Measurements from ENCODE around the gene MAMDC2.

Gene MAMDC2

DNA sequence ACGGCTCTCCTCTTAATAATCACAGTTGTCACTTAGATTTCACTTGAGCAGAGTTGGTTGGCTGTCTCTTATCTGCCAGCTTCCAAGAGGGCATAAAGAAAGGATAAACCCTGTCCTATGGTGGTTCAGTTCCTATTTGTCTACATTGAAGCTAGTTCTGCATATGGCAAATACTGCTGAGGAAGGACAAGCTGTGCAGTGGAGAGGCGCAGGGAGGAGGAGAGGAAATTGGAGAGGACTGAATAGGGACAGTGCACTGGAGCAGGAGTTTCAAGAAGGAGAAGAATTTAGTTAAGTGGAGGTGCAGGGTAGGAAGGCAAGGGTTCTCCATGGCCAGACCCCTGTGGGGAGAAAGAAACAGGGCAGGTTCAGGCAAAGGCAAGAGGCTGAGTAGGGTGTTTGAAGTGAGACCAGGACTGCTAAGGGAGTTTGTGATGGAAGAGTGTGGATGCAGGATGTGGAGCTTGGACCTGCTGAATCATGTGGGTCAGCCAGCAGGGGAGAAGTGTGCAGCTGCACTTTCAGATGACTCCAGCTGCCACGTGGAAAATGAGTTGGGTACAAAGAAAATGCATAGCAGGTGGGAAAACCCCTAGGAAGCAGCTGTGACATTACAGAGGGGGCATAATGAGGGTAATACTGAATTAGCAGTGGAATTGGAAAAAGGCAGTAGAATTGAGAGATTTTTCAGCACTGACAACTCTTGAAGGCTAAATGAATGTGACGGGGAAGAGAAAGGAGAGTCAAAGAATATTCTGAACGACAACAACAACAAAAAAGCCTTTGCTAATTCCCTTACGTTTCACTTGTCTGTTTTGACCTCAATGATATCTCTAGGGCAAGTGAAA is 66.8 kb downstream of the MAMDC2 start:
- FAIRE-seq = no peak

DNA sequence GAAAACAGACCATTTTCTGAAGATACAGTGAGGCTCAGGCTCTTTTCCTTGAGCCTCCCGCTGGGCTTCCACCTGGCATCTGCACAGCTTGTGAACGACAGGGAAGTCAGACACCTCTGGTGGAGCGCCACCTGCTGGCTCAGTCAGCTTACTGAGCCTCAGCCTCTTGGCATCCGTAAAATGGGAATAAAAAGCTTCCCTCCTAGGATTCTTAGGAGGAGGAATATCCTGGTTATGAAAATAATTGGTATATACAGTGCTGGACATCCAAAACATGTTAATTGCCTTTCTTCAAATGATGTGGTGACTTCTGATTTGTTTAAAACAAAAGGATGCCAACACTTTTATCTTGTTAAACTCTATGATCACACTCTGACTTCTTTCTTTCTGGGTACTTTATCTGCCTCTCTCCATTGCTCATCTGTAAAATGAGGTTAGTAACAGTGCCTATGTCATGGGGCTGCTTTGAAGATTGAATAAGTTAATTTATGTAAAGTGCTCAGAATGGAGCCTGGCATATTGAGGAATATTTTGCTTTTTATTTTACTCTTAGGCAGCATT is 67.5 kb downstream of the MAMDC2 start:
- no peak for FAIRE-seq

- FAIRE-seq = no peak
Observed at GRCh38 chr9:70111641-70112236, 68.1 kb downstream of the MAMDC2 start.

DNA sequence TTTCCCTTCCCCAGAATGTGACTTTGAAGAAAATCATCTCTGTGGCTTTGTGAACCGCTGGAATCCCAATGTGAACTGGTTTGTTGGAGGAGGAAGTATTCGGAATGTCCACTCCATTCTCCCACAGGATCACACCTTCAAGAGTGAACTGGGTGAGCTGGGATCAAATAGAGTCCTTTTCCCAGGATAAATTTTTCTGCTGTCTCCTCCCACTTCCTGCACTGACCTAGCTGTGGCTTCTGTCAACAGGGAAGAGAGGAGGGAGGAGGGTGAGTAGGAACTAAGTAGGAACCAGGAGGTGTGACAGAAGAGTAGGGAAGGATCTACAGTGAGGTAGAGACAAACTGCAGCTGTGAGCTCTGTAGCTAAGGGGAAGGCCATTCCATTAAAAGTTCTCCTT is 69.3 kb downstream of the MAMDC2 start:
- no peak for FAIRE-seq

DNA sequence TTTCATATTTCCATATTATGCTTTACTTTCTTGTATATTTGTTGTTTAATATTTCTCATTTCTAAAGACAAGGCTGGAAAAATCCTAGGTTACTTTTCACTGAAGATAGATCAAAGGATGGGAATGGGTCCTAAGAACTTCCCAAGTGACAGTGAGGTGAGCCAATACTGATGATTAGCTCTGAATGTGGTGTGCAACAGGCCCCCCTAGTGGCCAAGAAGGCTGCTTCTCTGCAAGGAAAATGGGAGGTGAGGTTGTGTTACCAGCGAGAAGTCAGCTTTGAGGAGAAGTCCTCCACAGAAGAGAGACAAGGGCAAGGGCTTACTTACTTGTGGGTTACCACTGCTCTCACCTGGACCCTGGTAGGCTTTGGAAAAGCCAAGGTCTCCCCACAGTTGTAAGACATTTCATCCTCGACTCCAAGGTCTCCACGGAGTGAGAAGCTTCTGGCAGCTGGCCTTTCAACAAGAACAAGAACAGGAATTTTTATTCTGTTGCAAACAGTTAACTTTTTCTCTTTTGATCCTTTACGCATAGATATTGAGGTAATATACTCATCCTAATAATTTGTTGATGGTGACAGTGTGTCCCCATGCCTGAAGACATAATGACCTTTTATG is 69.9 kb downstream of the MAMDC2 start:
- FAIRE-seq = peak; percentile 74

GRCh38 chr9:70114898-70115297 is 71.2 kb downstream of the MAMDC2 start:
- FAIRE-seq = no peak

GRCh38 chr9:70117835-70118319 is 74.2 kb downstream of the MAMDC2 start:
- FAIRE-seq = no peak

DNA sequence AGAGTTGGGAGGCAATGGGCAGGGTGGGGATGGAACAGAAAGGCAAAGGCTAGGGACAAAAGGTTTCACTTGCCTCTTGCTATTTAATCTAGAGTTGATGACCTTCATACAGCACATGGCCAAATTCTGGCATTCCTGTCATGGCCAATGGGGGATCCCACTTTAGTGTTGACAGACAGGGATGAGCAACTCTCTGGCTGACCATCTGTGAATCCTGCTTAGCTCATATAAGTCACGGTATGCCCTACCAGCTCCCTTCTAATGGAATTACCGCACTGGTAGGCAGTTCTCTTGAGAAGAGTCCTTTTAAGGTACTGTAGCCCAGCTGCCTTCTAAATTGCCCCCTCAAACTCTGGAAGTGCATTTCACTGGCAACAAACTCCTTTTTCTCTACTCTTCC is 76.1 kb downstream of the MAMDC2 start:
- no peak for FAIRE-seq

- FAIRE-seq = no peak
Observed at GRCh38 chr9:70120834-70121510, 77.3 kb downstream of the MAMDC2 start.

GRCh38 chr9:70121818-70122436 is 78.3 kb downstream of the MAMDC2 start:
- no peak for FAIRE-seq

- FAIRE-seq = no peak
Observed at GRCh38 chr9:70123695-70124094, 80.0 kb downstream of the MAMDC2 start.

GRCh38 chr9:70125621-70126263 is 82.1 kb downstream of the MAMDC2 start:
- FAIRE-seq = no peak

- FAIRE-seq = no peak
Observed at GRCh38 chr9:70127036-70127435, 83.4 kb downstream of the MAMDC2 start.

DNA sequence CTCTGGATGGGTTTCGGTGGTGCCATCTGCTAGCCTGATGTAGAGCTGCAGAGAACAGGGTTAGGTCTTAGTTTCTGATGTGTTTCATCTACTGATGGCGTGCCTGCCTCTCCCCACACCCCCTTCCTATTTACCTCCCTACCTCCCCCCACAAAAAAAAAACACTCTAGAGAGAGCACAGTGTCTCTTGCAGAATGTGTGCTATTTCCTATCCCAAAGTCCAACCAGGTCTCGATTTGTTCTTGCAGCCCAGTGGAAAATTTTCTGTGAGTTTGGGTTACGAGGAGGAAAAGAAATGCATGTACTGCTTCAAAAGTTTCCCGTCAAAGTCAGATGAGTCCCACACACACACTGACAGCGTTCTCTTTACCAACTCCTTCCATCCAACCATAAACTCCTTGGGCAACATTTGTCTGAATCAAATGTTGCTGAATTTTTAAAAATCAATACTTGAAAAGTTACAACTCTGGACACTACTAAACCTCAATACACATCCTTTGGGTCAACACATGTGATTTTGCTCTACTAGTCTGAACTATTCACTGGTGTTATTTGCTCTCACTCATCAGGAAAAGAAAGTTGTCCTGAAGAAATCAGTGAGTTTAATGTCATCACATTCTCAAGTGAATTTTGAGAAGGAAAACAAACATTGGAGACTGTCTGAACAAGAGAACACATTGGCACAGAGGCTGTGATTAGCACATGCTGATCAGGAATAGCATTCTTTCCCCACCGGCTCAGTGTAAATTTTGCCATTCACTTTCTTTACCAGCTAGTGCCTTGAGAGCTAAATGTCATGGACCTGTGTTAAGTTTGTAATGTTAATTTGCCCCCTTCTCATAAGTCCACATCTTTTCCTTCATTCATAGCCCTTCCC is 84.1 kb downstream of the MAMDC2 start:
- no peak for FAIRE-seq

- FAIRE-seq = no peak
Observed at GRCh38 chr9:70130266-70130665, 86.6 kb downstream of the MAMDC2 start.

- no peak for FAIRE-seq
Observed at GRCh38 chr9:70131296-70131695, 87.6 kb downstream of the MAMDC2 start.

- FAIRE-seq = no peak
Observed at GRCh38 chr9:70133253-70134208, 89.9 kb downstream of the MAMDC2 start.

GRCh38 chr9:70134360-70134759 is 90.7 kb downstream of the MAMDC2 start:
- no peak for FAIRE-seq

DNA sequence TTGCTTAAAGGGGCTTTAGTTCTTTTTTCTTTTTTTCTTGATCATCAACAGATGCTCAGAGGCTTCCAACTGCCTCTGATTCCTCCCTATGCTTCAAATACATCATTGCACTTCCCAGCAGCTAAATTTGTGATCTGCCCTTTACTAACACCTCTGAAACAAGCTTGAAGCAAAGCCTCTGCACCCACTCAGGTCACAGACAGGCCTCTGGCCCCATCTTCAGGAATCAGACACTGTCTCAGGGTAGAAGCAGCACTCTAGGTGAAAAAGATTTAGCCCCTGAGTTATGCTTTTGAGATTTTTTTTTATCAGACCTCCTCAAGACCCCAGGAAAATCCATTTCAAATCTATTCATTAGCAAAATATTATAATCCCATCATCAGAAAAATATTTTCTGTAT is 91.5 kb downstream of the MAMDC2 start:
- FAIRE-seq = no peak

DNA sequence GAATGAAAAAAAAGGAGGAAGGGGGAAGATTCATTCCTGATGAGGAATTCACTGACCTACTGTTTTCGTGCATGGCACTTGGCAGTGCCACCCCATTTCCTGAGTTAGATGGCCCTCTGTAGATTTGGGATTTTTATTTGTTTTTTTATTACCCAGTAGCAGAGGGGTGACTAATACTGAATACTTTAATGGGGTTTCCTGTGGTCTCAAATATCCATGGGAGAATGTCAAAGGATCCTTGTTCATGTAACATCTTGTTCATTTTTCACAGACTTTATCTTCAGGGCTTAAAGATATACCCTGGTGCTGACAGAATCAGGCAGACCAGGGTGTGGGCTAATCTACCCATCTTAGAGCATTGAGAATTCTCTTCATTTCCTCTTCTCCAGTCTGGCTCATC is 93.0 kb downstream of the MAMDC2 start:
- FAIRE-seq = no peak

Measured in A204.1 (cell line).